Mononuclear cell (primary cell): Measurements from ENCODE around the gene CCDC74A. TPM values are rescaled to one million over a fixed set of nuclear protein-coding genes. Genes with fewer than 3 reads are reported as not detected.
"Not testable (repeated sequence)": the region's sequence is repeated elsewhere in the genome, so short reads cannot be mapped to it uniquely, and the experiment has no call there.

Experiments used
- H3K27me3 ChIP-seq: 2 replicates; pipeline ENCODE4 v1.6.0; 2011; ENCODE audit warnings: low read length, control low read depth; ENCODE audit not compliant: insufficient read depth
- H3K4me1 ChIP-seq: 2 replicates; pipeline ENCODE4 v1.5.1; 2011; ENCODE audit warnings: mild to moderate bottlenecking, low read length, control low read depth; ENCODE audit not compliant: insufficient read depth
- H3K4me3 ChIP-seq: 2 replicates; pipeline ENCODE4 v1.5.1; 2011; ENCODE audit warnings: mild to moderate bottlenecking, low read length, moderate library complexity
- H3K9me3 ChIP-seq: 2 replicates; pipeline ENCODE4 v1.5.1; 2011; ENCODE audit warnings: low read depth, mild to moderate bottlenecking, control low read depth, low read length
- total RNA-seq: library from RNA; depleted of rRNA; stranded (reverse); fragments of >200 nt; gene quantifications from one replicate; pipeline ENCODE4 v1.2.3, GENCODE V29; 2012

The CCDC74A gene
- total RNA-seq, 1 donor = 0.84 TPM

GRCh38 chr2:131532723-131533608, 5.3 kb downstream of the CCDC74A start:
- not testable (repeated sequence) for H3K27me3 ChIP-seq, H3K4me1 ChIP-seq, H3K9me3 ChIP-seq, H3K4me3 ChIP-seq

- H3K9me3 ChIP-seq, H3K27me3 ChIP-seq, H3K4me1 ChIP-seq, H3K4me3 ChIP-seq: not testable (repeated sequence)
Observed at GRCh38 chr2:131533609-131534316, 6.1 kb downstream of the CCDC74A start.

GRCh38 chr2:131534317-131534672, 6.6 kb downstream of the CCDC74A start:
- H3K27me3 ChIP-seq, H3K9me3 ChIP-seq, H3K4me1 ChIP-seq, H3K4me3 ChIP-seq: not testable (repeated sequence)

GRCh38 chr2:131534965-131535364, 7.3 kb downstream of the CCDC74A start:
- not testable (repeated sequence) for H3K4me1 ChIP-seq, H3K27me3 ChIP-seq, H3K9me3 ChIP-seq, H3K4me3 ChIP-seq

GRCh38 chr2:131535526-131535925, 7.8 kb downstream of the CCDC74A start:
- no peaks in the 10 kb centered on the region for H3K4me1 ChIP-seq
- no peak overlapping the region for H3K4me3 ChIP-seq
- H3K27me3 ChIP-seq = no peaks in the 10 kb centered on the region
- no peaks in the 10 kb centered on the region for H3K9me3 ChIP-seq

- H3K27me3 ChIP-seq, H3K4me1 ChIP-seq, H3K4me3 ChIP-seq, H3K9me3 ChIP-seq: not testable (repeated sequence)
Observed at GRCh38 chr2:131535951-131536826, 8.5 kb downstream of the CCDC74A start.

- not testable (repeated sequence) for H3K4me1 ChIP-seq, H3K4me3 ChIP-seq, H3K27me3 ChIP-seq, H3K9me3 ChIP-seq
Observed at GRCh38 chr2:131536841-131537240, 9.2 kb downstream of the CCDC74A start.

- H3K27me3 ChIP-seq, H3K4me1 ChIP-seq, H3K9me3 ChIP-seq, H3K4me3 ChIP-seq: not testable (repeated sequence)
Observed at GRCh38 chr2:131538856-131539255, 11.2 kb downstream of the CCDC74A start.

GRCh38 chr2:131542438-131543384, 15.0 kb downstream of the CCDC74A start:
- Histone ChIP-seq H3K27me3 (no peaks in the 10 kb centered on the region), H3K9me3 (no peaks in the 10 kb centered on the region), H3K4me1 (no peaks in the 10 kb centered on the region), H3K4me3 (no peak overlapping the region)

GRCh38 chr2:131543385-131543891, 15.8 kb downstream of the CCDC74A start:
- Histone ChIP-seq H3K4me3 (no peak overlapping the region), H3K27me3 (no peaks in the 10 kb centered on the region), H3K4me1 (no peaks in the 10 kb centered on the region), H3K9me3 (no peaks in the 10 kb centered on the region)

- not testable (repeated sequence) for H3K4me1 ChIP-seq, H3K27me3 ChIP-seq, H3K4me3 ChIP-seq, H3K9me3 ChIP-seq
Observed at GRCh38 chr2:131544006-131544812, 16.5 kb downstream of the CCDC74A start.

GRCh38 chr2:131544813-131545165, 17.1 kb downstream of the CCDC74A start:
- not testable (repeated sequence) for H3K9me3 ChIP-seq, H3K4me3 ChIP-seq, H3K27me3 ChIP-seq, H3K4me1 ChIP-seq

- Histone ChIP-seq H3K4me3 (no peak overlapping the region), H3K4me1 (no peaks in the 10 kb centered on the region), H3K27me3 (no peaks in the 10 kb centered on the region), H3K9me3 (no peaks in the 10 kb centered on the region)
Observed at GRCh38 chr2:131552871-131553270, 25.2 kb downstream of the CCDC74A start.

GRCh38 chr2:131556998-131557397, 29.3 kb downstream of the CCDC74A start:
- Histone ChIP-seq H3K4me1 (no peaks in the 10 kb centered on the region), H3K4me3 (no peak overlapping the region), H3K27me3 (no peaks in the 10 kb centered on the region), H3K9me3 (no peaks in the 10 kb centered on the region)
